NB4 (cell line): ENCODE data around the gene RAB7A.
A peak's percentile ranks its signal among the peaks of the same experiment; 100 is the strongest.

Experiments
- DNase-seq: peaks from one replicate; pipeline ENCODE4 v3.0.0; 2010; ENCODE audit warnings: low read depth
- H3K4me3 ChIP-seq: one replicate; pipeline ENCODE4 v1.5.1; 2011; ENCODE audit warnings: mild to moderate bottlenecking, low read depth, low read length, moderate library complexity
- MYC ChIP-seq: IDR thresholded peaks from 2 replicates; pipeline ENCODE4 v1.6.1; 2011; ENCODE audit warnings: low read depth, low read length
- POLR2A ChIP-seq: IDR thresholded peaks from 2 replicates; pipeline ENCODE4 v1.6.1; 2011; ENCODE audit warnings: mild to moderate bottlenecking; ENCODE audit not compliant: insufficient read length; ENCODE audit errors: extremely low read depth
- TF ChIP-seq, protein P1 (sequence below): IDR thresholded peaks from 2 replicates; pipeline ENCODE4 v1.6.1; 2011; ENCODE audit warnings: low read depth, low read length
- TF ChIP-seq, protein P2 (sequence below): IDR thresholded peaks from one replicate; pipeline ENCODE4 v1.5.1; 2012; ENCODE audit warnings: low read depth, low read length

RAB7A gene

DNA sequence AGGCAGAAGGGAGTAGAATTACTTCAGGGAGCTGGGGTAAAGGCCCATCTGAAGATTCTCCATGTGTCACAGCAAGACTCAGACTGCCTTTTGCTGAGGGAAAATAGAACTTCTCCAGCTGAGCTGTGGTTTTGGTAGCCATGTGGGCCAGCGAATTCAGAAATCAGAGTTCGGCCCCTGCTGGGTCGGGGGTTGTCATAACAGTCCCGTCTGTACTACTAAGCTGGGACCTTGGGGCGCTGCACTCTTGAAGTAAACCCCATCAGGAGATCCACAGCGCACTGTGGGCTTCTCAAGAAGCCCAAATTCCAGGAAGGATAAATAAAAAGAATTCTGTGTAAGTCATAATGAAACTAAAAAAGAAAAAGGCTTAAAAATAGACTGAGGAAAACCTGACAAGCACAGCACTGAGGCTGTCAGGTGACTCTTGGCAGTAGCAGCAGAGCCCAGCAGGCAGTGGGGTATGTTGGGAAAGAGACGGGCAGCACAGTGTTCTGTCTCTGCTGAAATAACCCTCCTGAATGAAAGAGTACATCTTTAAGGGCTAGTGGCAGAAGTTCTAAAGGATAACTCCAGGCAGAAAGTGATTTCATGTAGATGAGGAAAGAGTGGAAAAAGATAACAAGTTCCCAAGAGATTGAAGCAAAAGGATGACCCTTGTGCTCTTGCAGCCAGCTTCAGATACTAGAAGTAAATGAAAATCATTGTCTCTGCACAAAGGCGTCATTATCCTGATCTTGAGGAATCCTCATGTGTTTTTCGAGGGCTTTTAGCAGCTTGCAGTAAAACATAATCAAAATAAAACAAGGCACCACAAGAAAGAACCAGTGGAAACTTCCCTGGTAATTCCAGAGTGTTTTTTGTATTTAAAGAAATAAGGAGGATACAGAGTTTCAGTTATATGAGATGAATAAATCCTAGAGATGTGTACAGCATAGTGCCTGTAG lies 74.5 kb downstream of the RAB7A start:
- TF ChIP-seq MYC, result no peak
- TF ChIP-seq, protein P1, sequence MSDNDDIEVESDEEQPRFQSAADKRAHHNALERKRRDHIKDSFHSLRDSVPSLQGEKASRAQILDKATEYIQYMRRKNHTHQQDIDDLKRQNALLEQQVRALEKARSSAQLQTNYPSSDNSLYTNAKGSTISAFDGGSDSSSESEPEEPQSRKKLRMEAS, result no peak
- H3K4me3 ChIP-seq, result no peak overlapping the region
- no peak for DNase-seq

DNA sequence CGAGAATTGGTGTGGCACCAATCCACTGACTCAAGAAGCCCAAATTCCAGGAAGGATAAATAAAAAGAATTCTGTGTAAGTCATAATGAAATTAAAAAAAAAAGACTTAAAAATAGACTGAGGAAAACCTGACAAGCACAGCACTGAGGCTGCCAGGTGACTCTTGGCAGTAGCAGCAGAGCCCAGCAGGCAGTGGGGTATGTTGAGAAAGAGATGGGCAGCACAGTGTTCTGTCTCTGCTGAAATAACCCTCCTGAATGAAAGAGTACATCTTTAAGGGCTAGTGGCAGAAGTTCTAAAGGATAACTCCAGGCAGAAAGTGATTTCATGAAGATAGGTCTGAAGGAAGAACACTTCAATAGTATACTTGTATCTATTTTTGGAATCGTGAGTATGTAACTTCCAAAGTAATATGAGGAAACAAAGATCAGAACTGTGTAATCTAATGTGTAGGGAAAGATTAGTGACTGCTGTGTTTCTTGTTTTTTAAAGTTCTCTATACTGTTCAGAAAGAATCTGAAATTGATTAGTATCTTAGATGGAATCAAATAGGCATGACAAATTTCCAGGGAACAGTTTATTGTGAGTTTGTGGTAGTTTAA lies 75.9 kb downstream of the RAB7A start:
- DNase-seq, result no peak
- TF ChIP-seq POLR2A (no peak), MYC (no peak)
- TF ChIP-seq, protein P1, result no peak
- TF ChIP-seq, protein P2, sequence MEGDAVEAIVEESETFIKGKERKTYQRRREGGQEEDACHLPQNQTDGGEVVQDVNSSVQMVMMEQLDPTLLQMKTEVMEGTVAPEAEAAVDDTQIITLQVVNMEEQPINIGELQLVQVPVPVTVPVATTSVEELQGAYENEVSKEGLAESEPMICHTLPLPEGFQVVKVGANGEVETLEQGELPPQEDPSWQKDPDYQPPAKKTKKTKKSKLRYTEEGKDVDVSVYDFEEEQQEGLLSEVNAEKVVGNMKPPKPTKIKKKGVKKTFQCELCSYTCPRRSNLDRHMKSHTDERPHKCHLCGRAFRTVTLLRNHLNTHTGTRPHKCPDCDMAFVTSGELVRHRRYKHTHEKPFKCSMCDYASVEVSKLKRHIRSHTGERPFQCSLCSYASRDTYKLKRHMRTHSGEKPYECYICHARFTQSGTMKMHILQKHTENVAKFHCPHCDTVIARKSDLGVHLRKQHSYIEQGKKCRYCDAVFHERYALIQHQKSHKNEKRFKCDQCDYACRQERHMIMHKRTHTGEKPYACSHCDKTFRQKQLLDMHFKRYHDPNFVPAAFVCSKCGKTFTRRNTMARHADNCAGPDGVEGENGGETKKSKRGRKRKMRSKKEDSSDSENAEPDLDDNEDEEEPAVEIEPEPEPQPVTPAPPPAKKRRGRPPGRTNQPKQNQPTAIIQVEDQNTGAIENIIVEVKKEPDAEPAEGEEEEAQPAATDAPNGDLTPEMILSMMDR, result no peak
- H3K4me3 ChIP-seq, result no peak overlapping the region

DNA sequence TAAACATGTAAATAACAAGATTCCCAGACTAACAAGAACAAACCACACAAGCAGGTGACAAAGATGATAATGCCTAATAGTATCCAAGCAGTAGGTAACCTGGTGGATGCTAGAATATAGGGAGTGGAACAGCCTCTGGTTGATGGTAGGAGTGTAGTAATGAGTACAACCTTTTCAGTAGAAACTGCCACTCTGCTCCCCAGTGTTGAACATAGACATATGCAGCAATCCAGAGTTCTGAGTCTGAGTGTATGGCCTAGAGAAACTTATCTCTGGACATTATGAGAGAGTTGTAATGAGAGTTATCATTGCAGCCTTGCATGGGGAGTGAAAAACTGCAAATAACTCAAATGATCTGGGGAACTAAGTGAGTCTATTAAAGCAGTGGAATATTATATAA lies 77.3 kb downstream of the RAB7A start:
- DNase-seq, result no peak
- H3K4me3 ChIP-seq, result no peak overlapping the region
- no peak for TF ChIP-seq POLR2A
- TF ChIP-seq, protein P2, result no peak
- TF ChIP-seq, protein P1, result no peak
- TF ChIP-seq MYC, result no peak

DNA sequence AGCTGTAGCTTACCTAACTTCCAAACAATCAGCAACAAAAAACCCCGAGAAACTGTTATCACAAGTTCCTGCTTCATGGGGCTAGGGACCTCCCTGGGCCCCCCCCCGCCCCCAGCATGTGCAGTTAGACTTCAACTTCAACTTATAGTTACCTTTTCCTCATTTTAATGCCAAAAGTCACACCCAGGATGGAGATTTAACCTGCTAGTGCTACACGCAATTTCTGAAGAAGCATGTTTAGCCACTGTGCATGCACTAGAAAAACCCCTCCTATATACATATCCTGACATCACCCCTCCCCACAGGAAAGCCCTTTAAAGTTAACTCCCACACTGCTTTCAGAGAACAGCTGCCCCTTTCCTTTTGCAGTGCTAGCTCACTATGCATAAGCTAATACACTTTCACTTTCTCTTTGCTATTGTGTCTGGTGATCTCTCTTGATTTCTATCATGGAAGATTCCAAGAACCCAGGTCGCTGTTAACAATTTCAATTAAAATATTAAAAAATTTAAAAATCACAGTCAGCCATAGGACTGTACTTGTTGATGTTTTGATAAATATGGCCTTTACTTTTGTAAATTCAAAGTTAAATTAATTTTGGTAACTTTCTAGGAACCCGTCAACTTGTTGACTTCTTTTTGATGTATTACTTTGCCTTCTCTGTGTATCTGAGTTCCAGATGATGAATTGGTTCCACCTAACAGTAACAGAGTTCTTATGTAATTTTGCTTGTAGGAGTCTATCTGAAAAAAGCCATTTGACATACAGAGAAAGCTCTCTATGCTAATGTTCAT lies 78.2 kb downstream of the RAB7A start:
- H3K4me3 ChIP-seq, result no peak overlapping the region
- TF ChIP-seq POLR2A, result no peak
- TF ChIP-seq, protein P1, result peak; percentile 82
- peak; percentile 21; the same call in 1 of the 2 replicates for TF ChIP-seq MYC
- DNase-seq, result peak; percentile 89

DNA sequence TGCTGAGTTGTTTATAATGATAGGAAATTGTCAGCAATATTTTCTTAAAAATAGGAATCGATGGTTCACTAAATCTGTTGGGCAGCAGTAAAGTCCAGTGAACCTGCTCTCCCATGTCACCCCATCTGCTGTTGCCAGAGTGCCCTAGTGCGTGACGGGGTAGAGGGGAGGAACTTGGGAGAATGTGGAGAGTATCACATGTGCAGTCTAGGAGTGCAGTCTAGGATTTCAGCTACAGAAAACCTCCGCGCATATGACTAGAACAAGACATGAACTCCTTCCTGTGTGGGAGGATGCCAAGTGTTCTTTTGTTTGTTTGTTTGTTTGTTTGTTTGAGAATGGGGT lies 78.8 kb downstream of the RAB7A start:
- DNase-seq, result no peak
- TF ChIP-seq MYC, result no peak
- TF ChIP-seq, protein P1, result no peak
- TF ChIP-seq, protein P2, result no peak
- no peak overlapping the region for H3K4me3 ChIP-seq

DNA sequence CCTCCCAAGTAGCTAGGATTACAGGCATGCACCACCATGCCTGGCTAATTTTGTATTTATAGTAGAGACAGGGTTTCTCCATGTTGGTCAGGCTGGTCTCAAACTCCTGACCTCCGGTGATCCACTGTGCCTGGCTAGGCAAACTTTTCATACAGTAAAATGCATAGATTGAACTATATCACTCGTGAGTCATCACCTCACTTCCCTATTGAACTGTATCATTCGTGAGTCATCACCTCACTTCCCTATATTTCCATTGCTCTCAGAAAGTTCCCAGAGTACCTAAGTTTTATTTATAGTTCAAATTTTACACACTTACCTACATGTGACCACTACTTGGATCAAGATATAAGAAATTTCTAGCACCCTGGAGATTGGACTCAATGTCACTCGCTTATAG lies 79.8 kb downstream of the RAB7A start:
- TF ChIP-seq POLR2A (no peak), MYC (no peak)
- TF ChIP-seq, protein P2, result no peak
- TF ChIP-seq, protein P1, result no peak
- peak; percentile 80 for DNase-seq
- H3K4me3 ChIP-seq, result no peak overlapping the region
